ENCODE measurements around the gene TMPO.
A peak's percentile ranks its signal among the peaks of the same experiment; 100 is the strongest.

TMPO gene

GRCh38 chr12:98513379-98514322 lies 1.7 kb upstream of the TMPO start:
- no peak overlapping the region for H3K4me3 ChIP-seq (replicated peaks in 1 of 2; ENCODE audit: low read depth in 2 of 2, low read length in 2 of 2)
- no peak for TF ChIP-seq CTCF (IDR thresholded peaks at IDR 0.05; ENCODE audit: low read depth, low read length)
- no peak for DNase-seq (ENCODE audit: low read depth in 2 of 2)

GRCh38 chr12:98514982-98515286 lies 456 bp upstream of the TMPO start:
- TF ChIP-seq CTCF (IDR thresholded peaks at IDR 0.05; ENCODE audit: low read depth, low read length): no peak
- DNase-seq (ENCODE audit: low read depth in 2 of 2): no peak
- peak overlapping the region; percentile 76 to 93 for H3K4me3 ChIP-seq (replicated peaks in 1 of 2; ENCODE audit: low read depth in 2 of 2, low read length in 2 of 2)

GRCh38 chr12:98516111-98516873 lies 902 bp downstream of the TMPO start:
- peak overlapping the region; percentile 76 to 93 for H3K4me3 ChIP-seq (replicated peaks in 1 of 2; ENCODE audit: low read depth in 2 of 2, low read length in 2 of 2)
- DNase-seq (ENCODE audit: low read depth in 2 of 2): peak; percentile 87 to 90
- TF ChIP-seq CTCF (IDR thresholded peaks at IDR 0.05; ENCODE audit: low read depth, low read length): peak; percentile 57

GRCh38 chr12:98519257-98519907 lies 4.0 kb downstream of the TMPO start:
- H3K4me3 ChIP-seq (replicated peaks in 1 of 2; ENCODE audit: low read depth in 2 of 2, low read length in 2 of 2): no peak overlapping the region
- TF ChIP-seq CTCF (IDR thresholded peaks at IDR 0.05; ENCODE audit: low read depth, low read length): no peak
- DNase-seq (ENCODE audit: low read depth in 2 of 2): no peak

GRCh38 chr12:98530068-98530467 lies 14.7 kb downstream of the TMPO start:
- no peak overlapping the region for H3K4me3 ChIP-seq (replicated peaks in 1 of 2; ENCODE audit: low read depth in 2 of 2, low read length in 2 of 2)
- DNase-seq (ENCODE audit: low read depth in 2 of 2): no peak
- no peak for TF ChIP-seq CTCF (IDR thresholded peaks at IDR 0.05; ENCODE audit: low read depth, low read length)

- DNase-seq (ENCODE audit: low read depth in 2 of 2): peak; percentile 65 to 75
- TF ChIP-seq CTCF (IDR thresholded peaks at IDR 0.05; ENCODE audit: low read depth, low read length): peak; percentile 60
- no peak overlapping the region for H3K4me3 ChIP-seq (replicated peaks in 1 of 2; ENCODE audit: low read depth in 2 of 2, low read length in 2 of 2)
Observed at GRCh38 chr12:98532687-98533304, 17.4 kb downstream of the TMPO start.
